ENCODE data around the gene C17orf100. TPM values are rescaled to one million over a fixed set of nuclear protein-coding genes. Genes with fewer than 3 reads are reported as not detected.

The C17orf100 gene
- total RNA-seq, 1 donor from 2014 or later, result 1.3 TPM

GRCh38 chr17:6671431-6671830, 19.9 kb downstream of the C17orf100 start:
- no peaks in the 10 kb centered on the region for H3K9me3 ChIP-seq
- intact Hi-C loops (cut with DNase I), result no loop called here
- ATAC-seq (no peak), DNase-seq (no peak)
- H3K27me3 ChIP-seq, result no peaks in the 10 kb centered on the region
- no peak overlapping the region for H3K4me3 ChIP-seq
- H3K36me3 ChIP-seq, result no peaks in the 10 kb centered on the region
- no peaks in the 10 kb centered on the region for H3K4me1 ChIP-seq
- H3K27ac ChIP-seq, result no peak overlapping the region
- TF ChIP-seq CTCF (IDR thresholded peaks at IDR 0.05), result no peak

- no peak for DNase-seq
- intact Hi-C loops (cut with DNase I), result no loop called here
- H3K27me3 ChIP-seq, result peaks cover 18% of the 10 kb centered on the region
Observed at GRCh38 chr17:6674586-6674985, 23.0 kb downstream of the C17orf100 start.

GRCh38 chr17:6675201-6675825, 23.8 kb downstream of the C17orf100 start:
- ATAC-seq (peak; percentile 9), DNase-seq (no peak)
- no peak overlapping the region for H3K4me3 ChIP-seq
- peaks cover 18% of the 10 kb centered on the region for H3K27me3 ChIP-seq
- no peak for TF ChIP-seq CTCF (IDR thresholded peaks at IDR 0.05)
- intact Hi-C loops (cut with DNase I), result no loop called here
- H3K36me3 ChIP-seq, result no peaks in the 10 kb centered on the region
- H3K4me1 ChIP-seq, result no peaks in the 10 kb centered on the region
- no peak overlapping the region for H3K27ac ChIP-seq
- H3K9me3 ChIP-seq, result no peaks in the 10 kb centered on the region

More at GRCh38 chr17:6674586-6674985, 23.0 kb downstream of the C17orf100 start:
- no peak overlapping the region for H3K4me3 ChIP-seq
- H3K4me1 ChIP-seq, result no peaks in the 10 kb centered on the region
- H3K9me3 ChIP-seq, result no peaks in the 10 kb centered on the region
- H3K27ac ChIP-seq, result no peak overlapping the region
- ATAC-seq, result no peak
- no peaks in the 10 kb centered on the region for H3K36me3 ChIP-seq
- TF ChIP-seq CTCF (IDR thresholded peaks at IDR 0.05), result no peak

- Histone ChIP-seq H3K9me3 (no peaks in the 10 kb centered on the region), H3K4me3 (no peak overlapping the region), H3K27me3 (peaks cover 18% of the 10 kb centered on the region), H3K36me3 (no peaks in the 10 kb centered on the region), H3K27ac (no peak overlapping the region), H3K4me1 (no peaks in the 10 kb centered on the region)
- no peak for TF ChIP-seq CTCF (IDR thresholded peaks at IDR 0.05)
- DNase-seq (no peak), ATAC-seq (no peak)
- intact Hi-C loops (cut with DNase I), result no loop called here
Observed at GRCh38 chr17:6676802-6677157, 25.2 kb downstream of the C17orf100 start.

GRCh38 chr17:6677158-6677831, 25.7 kb downstream of the C17orf100 start:
- intact Hi-C loops (cut with DNase I), result no loop called here
- no peak for DNase-seq
- H3K4me3 ChIP-seq, result no peak overlapping the region
- TF ChIP-seq CTCF (IDR thresholded peaks at IDR 0.05), result no peak
- H3K36me3 ChIP-seq, result no peaks in the 10 kb centered on the region
- no peak for ATAC-seq
- H3K27ac ChIP-seq, result no peak overlapping the region
- no peaks in the 10 kb centered on the region for H3K4me1 ChIP-seq
- H3K9me3 ChIP-seq, result no peaks in the 10 kb centered on the region
- peaks cover 18% of the 10 kb centered on the region for H3K27me3 ChIP-seq

All from upper lobe of right lung (tissue), 1 donor.